ENCODE data around the gene HTR3D.
"Not testable (repeated sequence)": the region's sequence is repeated elsewhere in the genome, so short reads cannot be mapped to it uniquely, and the experiment has no call there.

HTR3D gene

DNA sequence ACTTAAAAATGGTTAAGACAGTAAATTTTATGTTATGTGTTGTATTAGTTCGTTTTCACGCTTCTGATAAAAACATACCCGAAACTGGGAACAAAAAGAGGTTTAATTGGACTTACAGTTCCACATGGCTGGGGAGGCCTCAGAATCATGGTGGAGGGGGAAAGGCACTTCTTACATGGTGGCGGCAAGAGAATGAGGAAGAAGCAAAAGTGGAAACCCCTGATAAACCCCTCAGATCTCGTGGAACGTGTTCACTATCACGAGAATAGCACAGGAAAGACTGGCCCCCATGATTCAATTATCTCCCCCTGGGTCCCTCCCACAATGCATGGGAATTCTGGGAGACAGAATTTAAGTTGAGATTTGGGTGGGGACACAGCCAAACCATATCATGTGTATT lies 39.6 kb downstream of the HTR3D start:
- not testable (repeated sequence) for DNase-seq

- no peak for DNase-seq
Measured at GRCh38 chr3:184073621-184074020, 42.1 kb downstream of the HTR3D start.

GRCh38 chr3:184075901-184076300 lies 44.4 kb downstream of the HTR3D start:
- no peak for DNase-seq

DNA sequence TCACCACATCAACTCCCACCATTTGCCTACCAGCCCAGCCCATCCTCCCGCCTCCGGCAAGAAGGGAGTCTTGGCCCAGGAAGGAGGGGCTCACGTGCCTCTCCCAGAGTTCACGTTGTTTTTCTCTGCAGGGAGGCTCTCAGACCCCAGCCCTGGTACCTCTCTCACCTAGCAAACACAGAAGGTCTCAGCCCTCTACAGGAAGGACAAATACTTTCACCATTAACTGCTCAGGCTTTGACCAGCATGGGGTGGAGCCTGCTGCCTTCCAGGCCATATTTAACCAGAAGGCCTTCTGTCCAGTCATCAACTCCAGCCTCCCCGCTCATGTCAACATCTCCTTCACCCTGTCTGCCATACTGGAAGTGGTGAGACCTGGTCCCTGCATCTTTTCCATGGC lies 46.3 kb downstream of the HTR3D start:
- DNase-seq = no peak

DNA sequence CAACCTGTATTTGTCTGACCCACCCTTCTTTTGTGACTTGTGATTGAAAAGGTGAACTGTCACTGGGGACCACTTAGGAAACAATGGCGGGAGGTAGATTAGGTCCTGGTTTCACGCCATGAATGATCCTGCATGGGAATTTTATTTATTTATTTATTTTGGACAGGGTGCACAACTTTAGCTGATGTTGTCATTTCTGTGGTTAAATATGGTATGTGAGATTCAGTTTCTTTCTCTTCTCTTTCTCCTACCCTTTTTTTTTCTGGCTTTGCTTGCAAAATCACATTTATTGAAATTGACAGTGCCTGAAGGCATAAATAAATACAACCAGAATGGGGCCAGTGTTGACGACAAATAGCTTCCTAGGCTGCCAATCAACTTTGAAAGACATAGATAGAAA lies 47.3 kb downstream of the HTR3D start:
- no peak for DNase-seq

- no peak for DNase-seq
Measured at GRCh38 chr3:184081116-184081830, 49.7 kb downstream of the HTR3D start.

DNA sequence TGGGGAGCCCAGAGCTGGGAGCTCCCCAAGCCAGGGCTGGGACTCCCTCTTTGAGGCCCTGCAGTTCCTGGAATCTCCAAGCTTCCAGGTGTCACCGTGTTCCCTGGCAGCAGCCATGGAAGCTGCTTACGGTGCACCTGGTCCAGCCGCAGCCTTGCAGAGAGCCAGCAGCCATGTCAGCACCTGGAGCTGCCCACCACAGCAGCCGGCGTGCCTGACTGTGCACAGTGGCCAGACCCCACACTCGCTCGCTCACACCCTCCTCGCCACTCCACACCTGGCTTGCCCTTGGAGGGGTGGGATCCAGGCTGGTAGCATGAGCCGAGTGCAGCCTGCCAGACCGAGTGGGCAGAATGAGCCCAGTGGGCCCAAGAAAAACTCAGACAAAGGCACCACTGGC lies 50.5 kb downstream of the HTR3D start:
- DNase-seq = no peak

DNA sequence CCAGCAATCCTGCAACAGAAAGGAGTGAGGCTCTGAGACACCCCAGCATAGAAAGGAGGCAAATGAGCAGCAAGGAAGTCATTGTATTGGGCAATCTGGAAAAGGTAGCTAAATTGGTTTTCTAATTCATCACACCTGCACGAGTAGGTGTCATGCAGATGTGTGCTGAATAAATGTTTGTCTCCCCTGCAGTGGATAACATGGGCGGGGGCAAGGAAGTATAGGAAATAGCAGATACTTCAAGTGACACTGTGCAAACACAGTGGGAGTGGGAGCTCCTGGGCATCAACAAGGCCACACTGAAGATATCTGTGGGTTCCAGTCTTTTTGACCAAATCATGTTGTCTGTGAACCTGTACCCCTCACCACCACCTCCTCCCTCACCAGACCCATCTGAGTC lies 50.9 kb downstream of the HTR3D start:
- no peak for DNase-seq

- no peak for DNase-seq
Measured at GRCh38 chr3:184085389-184085852, 53.9 kb downstream of the HTR3D start.
